Esophagus muscularis mucosa (tissue), 4 donors: ENCODE results near the gene EARS2.

Source experiments
- EP300 ChIP-seq: sonication (generic); formaldehyde crosslinking; IDR thresholded peaks from one replicate; pipeline ENCODE4 v1.6.1; 2017; ENCODE audit warnings: antibody characterized with exemption
- POLR2A ChIP-seq: fragments of 450-650 bp; IDR thresholded peaks from one replicate; pipeline ENCODE4 v1.6.1; 2017; ENCODE audit warnings: antibody characterized with exemption, moderate library complexity, mild to moderate bottlenecking, low read depth
- TF ChIP-seq, protein P1 (sequence below), 3 experiments: fragments of 200-600 bp in 2 of 3; fragments of 450-650 bp in 1 of 3; sonication (generic) in 2 of 3; IDR thresholded peaks; one replicate each; pipeline ENCODE4 v1.5.1; 2017 to 2019; ENCODE audit warnings: antibody characterized with exemption in 3 of 3, mild to moderate bottlenecking in 2 of 3, moderate library complexity in 1 of 3

DNA sequence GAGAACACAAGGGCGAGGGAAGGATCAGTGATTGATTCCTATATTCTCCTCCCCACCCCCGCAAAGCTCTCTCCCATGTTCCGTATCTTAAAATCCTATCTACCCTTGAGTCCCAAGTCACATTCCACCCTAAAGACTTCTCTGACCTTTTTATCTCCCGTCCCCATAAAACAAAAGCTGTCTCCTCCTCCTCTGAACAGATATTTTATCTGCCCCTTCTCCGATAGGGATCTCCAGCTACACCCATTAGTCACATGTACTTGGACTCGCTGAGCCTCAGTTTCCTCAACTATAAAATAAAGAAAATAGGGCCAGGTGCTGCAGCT is 59.6 kb downstream of the EARS2 start:
- no peak for TF ChIP-seq POLR2A
- TF ChIP-seq, protein P1, sequence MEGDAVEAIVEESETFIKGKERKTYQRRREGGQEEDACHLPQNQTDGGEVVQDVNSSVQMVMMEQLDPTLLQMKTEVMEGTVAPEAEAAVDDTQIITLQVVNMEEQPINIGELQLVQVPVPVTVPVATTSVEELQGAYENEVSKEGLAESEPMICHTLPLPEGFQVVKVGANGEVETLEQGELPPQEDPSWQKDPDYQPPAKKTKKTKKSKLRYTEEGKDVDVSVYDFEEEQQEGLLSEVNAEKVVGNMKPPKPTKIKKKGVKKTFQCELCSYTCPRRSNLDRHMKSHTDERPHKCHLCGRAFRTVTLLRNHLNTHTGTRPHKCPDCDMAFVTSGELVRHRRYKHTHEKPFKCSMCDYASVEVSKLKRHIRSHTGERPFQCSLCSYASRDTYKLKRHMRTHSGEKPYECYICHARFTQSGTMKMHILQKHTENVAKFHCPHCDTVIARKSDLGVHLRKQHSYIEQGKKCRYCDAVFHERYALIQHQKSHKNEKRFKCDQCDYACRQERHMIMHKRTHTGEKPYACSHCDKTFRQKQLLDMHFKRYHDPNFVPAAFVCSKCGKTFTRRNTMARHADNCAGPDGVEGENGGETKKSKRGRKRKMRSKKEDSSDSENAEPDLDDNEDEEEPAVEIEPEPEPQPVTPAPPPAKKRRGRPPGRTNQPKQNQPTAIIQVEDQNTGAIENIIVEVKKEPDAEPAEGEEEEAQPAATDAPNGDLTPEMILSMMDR (IDR thresholded peaks at IDR 0.05): no peak
- no peak for TF ChIP-seq EP300
